ENCODE results near the gene WDR4. TPM values are rescaled to one million over a fixed set of nuclear protein-coding genes. Genes with fewer than 3 reads are reported as not detected.

Gene WDR4
- total and polyA plus RNA-seq, 2 of the 13 experiments (the other 11 are each of a cell fraction or from before 2014, with no cell fraction given): 11.3 to 14.4 TPM

DNA sequence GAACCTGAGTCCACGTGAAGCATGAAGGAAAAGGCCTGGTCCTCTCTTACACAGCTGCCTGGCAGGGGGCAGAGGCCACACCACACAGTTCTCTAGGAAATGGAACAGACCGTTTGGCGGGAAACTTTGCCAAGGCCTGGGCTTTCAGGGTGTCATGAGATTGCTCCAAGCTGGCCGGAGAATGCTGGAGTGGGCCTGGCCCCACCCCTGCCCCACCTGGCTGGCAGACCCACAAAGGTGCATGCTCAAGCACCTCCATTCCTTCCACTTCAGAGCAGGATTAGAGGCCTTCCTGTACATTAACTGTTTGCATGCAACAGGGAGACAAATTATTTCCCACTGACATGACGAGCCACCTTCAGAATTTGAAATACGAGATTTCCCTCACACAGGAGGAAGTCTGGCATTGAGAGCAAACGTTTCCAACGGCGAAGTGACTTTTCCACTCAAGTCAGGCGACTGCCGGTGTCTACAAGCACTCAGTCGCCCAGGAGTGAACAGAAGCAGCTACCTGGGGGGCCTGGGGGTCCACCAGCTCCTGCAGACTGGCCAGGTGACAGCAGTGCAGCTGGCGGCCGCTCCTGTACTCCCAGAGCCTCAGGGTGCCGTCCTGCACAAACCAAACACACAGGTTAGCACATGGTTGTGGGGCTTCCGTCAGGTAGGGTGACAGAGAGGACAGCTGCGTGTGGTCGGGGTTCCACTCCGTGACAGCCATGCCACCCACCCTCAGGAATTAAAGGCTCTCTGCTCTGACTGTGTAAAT, 24.0 kb downstream of the WDR4 start:
- BruUV-seq (replicated peaks): no TSS peak
- H4K20me1 ChIP-seq (ENCODE audit: insufficient read depth, low read length): no peaks in the 10 kb centered on the region
- no peak overlapping the region for H3K4me2 ChIP-seq (ENCODE audit: low read depth, low read length)
- H3K79me2 ChIP-seq (ENCODE audit: insufficient read depth, low read length): no peaks in the 10 kb centered on the region
- in situ Hi-C loops (cut with HindIII; ENCODE audit: extremely low pct_ligation_motif_present, low pct_unique_long_range_greater_than_20kb): no loop called here
- FAIRE-seq (no peak), DNase-seq (ENCODE audit: low spot score) (no peak), ATAC-seq (no peak)
- no peaks in the 10 kb centered on the region for H3K4me1 ChIP-seq (ENCODE audit: insufficient read depth, low read length)
- ChIA-PET CTCF (ENCODE audit: low intra/inter-chr PET ratio, low total read pairs) (no interaction called here), POLR2A (no interaction called here)
- no peak overlapping the region for H3K9ac ChIP-seq (ENCODE audit: insufficient read depth, low read depth, low read length)
- H3K36me3 ChIP-seq (replicated peaks in 1 of 2; ENCODE audit: control insufficient read depth in 1 of 2, insufficient read depth in 2 of 2, low read length in 2 of 2): peaks cover 50 to 94% of the 10 kb centered on the region in 2 experiments
- H2AFZ ChIP-seq (ENCODE audit: low read length): no peak overlapping the region
- no peak overlapping the region for H3K27ac ChIP-seq (ENCODE audit: extremely low read length, insufficient read depth, low read length)
- no peak overlapping the region for H3K4me3 ChIP-seq (replicated peaks in 1 of 3; ENCODE audit: insufficient read depth in 1 of 3, low read depth in 2 of 3, low read length in 3 of 3)
- 96% methylated on average over 15 of the region's 19 CpGs for WGBS (ENCODE audit: low lambda C conversion rate)
- no peaks in the 10 kb centered on the region for H3K9me3 ChIP-seq (ENCODE audit: low read length)
- no peaks in the 10 kb centered on the region; a peak in 1 of 5 replicates for H3K27me3 ChIP-seq (ENCODE audit: control insufficient read depth in 1 of 2, insufficient read depth in 2 of 2, low read length in 2 of 2)
- intact Hi-C loops (cut with micrococcal nuclease; ENCODE audit: unreplicated experiment): no loop called here
- TF ChIP-seq ZBTB42 (CRISPR knock-in tag; IDR thresholded peaks at IDR 0.05) (no peak), CEBPG (CRISPR knock-in tag; IDR thresholded peaks at IDR 0.05) (no peak), RFX1 (IDR thresholded peaks at IDR 0.05) (no peak), TCF7L2 (IDR thresholded peaks at IDR 0.05; ENCODE audit: low read depth, low read length) (no peak), THYN1 (CRISPR knock-in tag; IDR thresholded peaks at IDR 0.05; ENCODE audit: borderline replicate concordance, low read depth) (no peak), PRDM10 (CRISPR knock-in tag; IDR thresholded peaks at IDR 0.05; ENCODE audit: low read depth) (no peak), BCL3 (CRISPR knock-in tag; IDR thresholded peaks at IDR 0.05) (no peak), ZSCAN9 (CRISPR knock-in tag; IDR thresholded peaks at IDR 0.05; ENCODE audit: borderline replicate concordance) (no peak), ARNT2 (CRISPR knock-in tag; IDR thresholded peaks at IDR 0.05; ENCODE audit: low read depth) (no peak), NR3C1 (CRISPR knock-in tag; IDR thresholded peaks at IDR 0.05) (no peak)
- TF ChIP-seq, protein P1, sequence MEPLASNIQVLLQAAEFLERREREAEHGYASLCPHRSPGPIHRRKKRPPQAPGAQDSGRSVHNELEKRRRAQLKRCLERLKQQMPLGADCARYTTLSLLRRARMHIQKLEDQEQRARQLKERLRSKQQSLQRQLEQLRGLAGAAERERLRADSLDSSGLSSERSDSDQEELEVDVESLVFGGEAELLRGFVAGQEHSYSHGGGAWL (CRISPR knock-in tag; IDR thresholded peaks at IDR 0.05): no peak
- TF ChIP-seq, protein P2, sequence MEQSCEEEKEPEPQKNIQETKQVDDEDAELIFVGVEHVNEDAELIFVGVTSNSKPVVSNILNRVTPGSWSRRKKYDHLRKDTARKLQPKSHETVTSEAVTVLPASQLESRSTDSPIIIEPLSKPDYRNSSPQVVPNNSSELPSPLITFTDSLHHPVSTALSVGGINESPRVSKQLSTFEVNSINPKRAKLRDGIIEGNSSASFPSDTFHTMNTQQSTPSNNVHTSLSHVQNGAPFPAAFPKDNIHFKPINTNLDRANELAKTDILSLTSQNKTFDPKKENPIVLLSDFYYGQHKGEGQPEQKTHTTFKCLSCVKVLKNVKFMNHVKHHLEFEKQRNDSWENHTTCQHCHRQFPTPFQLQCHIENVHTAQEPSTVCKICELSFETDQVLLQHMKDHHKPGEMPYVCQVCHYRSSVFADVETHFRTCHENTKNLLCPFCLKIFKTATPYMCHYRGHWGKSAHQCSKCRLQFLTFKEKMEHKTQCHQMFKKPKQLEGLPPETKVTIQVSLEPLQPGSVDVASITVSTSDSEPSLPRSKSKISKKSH (CRISPR knock-in tag; IDR thresholded peaks at IDR 0.05; ENCODE audit: borderline replicate concordance): no peak

Data from HepG2 (cell line).